Panc1 (cell line): Measurements from ENCODE around the gene ASB5. TPM values are rescaled to one million over a fixed set of nuclear protein-coding genes. Genes with fewer than 3 reads are reported as not detected.

ENCODE experiments used
- ATAC-seq: fragments of 200-7000 bp; cut with Tn5 transposase; 2 replicates; pipeline ENCODE4 v1.9.1; 2020; ENCODE audit warnings: mild to moderate bottlenecking, moderate library complexity
- BruUV-seq: library from RNA; stranded (reverse); fragments of 400-500 nt; replicated peaks from 2 replicates; lab custom pipeline; 2021; lab: Mats Ljungman, UMichigan
- CTCF ChIA-PET: fragments of 300-600 bp; sonication (Branson Sonifier 250); formaldehyde crosslinking; loops from one replicate; lab custom pipeline; 2022; ENCODE audit warnings: antibody characterized with exemption; lab: Charles Lee
- POLR2A ChIA-PET: fragments of 300-600 bp; sonication (Branson Sonifier 250); formaldehyde crosslinking; loops from one replicate; lab custom pipeline; 2022; ENCODE audit warnings: antibody characterized with exemption; lab: Charles Lee
- DNase-seq: peaks from one replicate; pipeline ENCODE4 v3.0.0-alpha.2; 2010; ENCODE audit warnings: low read depth, low spot score
- H3K27ac ChIP-seq: 2 replicates; pipeline ENCODE4 v1.5.1; 2011; ENCODE audit warnings: mild to moderate bottlenecking, low read length, inconsistent platforms
- H3K27me3 ChIP-seq: fragments of 200-500 bp; sonication (Bioruptor generic); 2 replicates; pipeline ENCODE4 v1.6.0; 2014; ENCODE audit warnings: low read length, inconsistent platforms; ENCODE audit not compliant: control insufficient read depth, insufficient read depth
- H3K36me3 ChIP-seq: fragments of 200-500 bp; sonication (Bioruptor generic); 2 replicates; pipeline ENCODE4 v1.5.1; 2014; ENCODE audit warnings: inconsistent platforms, mild to moderate bottlenecking, low read length, moderate library complexity; ENCODE audit not compliant: control insufficient read depth, insufficient read depth
- H3K4me1 ChIP-seq: 2 replicates; pipeline ENCODE4 v1.5.1; 2011; ENCODE audit warnings: inconsistent platforms, mild to moderate bottlenecking, low read length, moderate library complexity; ENCODE audit not compliant: control insufficient read depth, insufficient read depth
- H3K4me3 ChIP-seq, 2 experiments: 2 replicates each; pipeline ENCODE4 v1.5.1; 2011 to 2012; ENCODE audit warnings: low read depth in 2 of 2, low read length in 2 of 2, mild to moderate bottlenecking in 2 of 2, inconsistent platforms in 1 of 2, moderate library complexity in 1 of 2
- H3K9me3 ChIP-seq: fragments of 200-500 bp; sonication (Bioruptor generic); 2 replicates; pipeline ENCODE4 v1.5.1; 2014; ENCODE audit warnings: low read depth, mild to moderate bottlenecking, inconsistent platforms, low read length, moderate library complexity; ENCODE audit not compliant: control insufficient read depth, insufficient read depth
- CTCF ChIP-seq: fragments of 450-650 bp; IDR thresholded peaks from 2 replicates; pipeline ENCODE4 v1.5.1; 2017; ENCODE audit warnings: mild to moderate bottlenecking
- POLR2AphosphoS5 ChIP-seq: IDR thresholded peaks from 2 replicates; pipeline ENCODE4 v1.6.1; 2012; ENCODE audit warnings: mild to moderate bottlenecking, low read depth, low read length, moderate library complexity
- REST ChIP-seq, 2 experiments: IDR thresholded peaks; 2 replicates each; pipeline ENCODE4 v1.6.1; 2011 to 2012; ENCODE audit warnings: low read depth in 2 of 2, control low read depth in 1 of 2, low read length in 1 of 2, mild to moderate bottlenecking in 1 of 2, moderate library complexity in 1 of 2; ENCODE audit not compliant: insufficient read depth in 1 of 2
- SIN3A ChIP-seq: IDR thresholded peaks from 2 replicates; pipeline ENCODE4 v1.6.1; 2012; ENCODE audit warnings: low read depth, mild to moderate bottlenecking, low read length, moderate library complexity, borderline replicate concordance; ENCODE audit not compliant: insufficient read depth
- TCF7L2 ChIP-seq: IDR thresholded peaks from 2 replicates; pipeline ENCODE4 v1.6.1; 2011; ENCODE audit warnings: mild to moderate bottlenecking, low read depth, low read length, inconsistent platforms
- in situ Hi-C: cut with HindIII; loops from 2 replicates; pipeline ENCODE4 v1.10.0; 2016; ENCODE audit warnings: low sequenced_read_pairs, low pct_unique_long_range_greater_than_20kb
- intact Hi-C: fragments of 100-400 bp; cut with micrococcal nuclease; formaldehyde crosslinking; loops from one replicate; pipeline ENCODE4 v1.10.0; 2022; ENCODE audit not compliant: unreplicated experiment
- total RNA-seq: library from RNA; stranded (reverse); gene quantifications from one replicate; pipeline ENCODE4 v1.2.1, GENCODE V29; 2021; ENCODE audit not compliant: unreplicated experiment

Gene ASB5
- total RNA-seq, 1 experiment from 2014 or later, result not detected

- ChIA-PET POLR2A (no interaction called here), CTCF (no interaction called here)
- Histone ChIP-seq H3K4me1 (no peaks in the 10 kb centered on the region), H3K4me3 (no peak overlapping the region), H3K27ac (no peak overlapping the region), H3K36me3 (no peaks in the 10 kb centered on the region), H3K9me3 (no peaks in the 10 kb centered on the region), H3K27me3 (no peaks in the 10 kb centered on the region)
- ATAC-seq (no peak), DNase-seq (no peak)
- TF ChIP-seq SIN3A, result no peak
- TF ChIP-seq REST (IDR thresholded peaks at IDR 0.05; ENCODE audit: insufficient read depth in 1 of 2, low read depth in 2 of 2, low read length in 1 of 2), result no peak
- no peak for TF ChIP-seq CTCF
- TF ChIP-seq TCF7L2, result no peak
- TF ChIP-seq POLR2AphosphoS5, result no peak
- BruUV-seq, result no TSS peak
- in situ Hi-C loops (no loop called here), intact Hi-C loops (no loop called here)
Measured at GRCh38 chr4:176291748-176292147, 22.7 kb upstream of the ASB5 start.

GRCh38 chr4:176290520-176290919, 21.5 kb upstream of the ASB5 start:
- Histone ChIP-seq H3K9me3 (no peaks in the 10 kb centered on the region), H3K4me1 (no peaks in the 10 kb centered on the region), H3K4me3 (no peak overlapping the region), H3K27me3 (no peaks in the 10 kb centered on the region), H3K27ac (no peak overlapping the region), H3K36me3 (no peaks in the 10 kb centered on the region)
- DNase-seq (no peak), ATAC-seq (no peak)
- intact Hi-C loops (no loop called here), in situ Hi-C loops (no loop called here)
- TF ChIP-seq TCF7L2, result no peak
- BruUV-seq, result no TSS peak
- ChIA-PET POLR2A (no interaction called here), CTCF (no interaction called here)

GRCh38 chr4:176289561-176289960, 20.5 kb upstream of the ASB5 start:
- in situ Hi-C loops (no loop called here), intact Hi-C loops (no loop called here)
- H3K27ac ChIP-seq, result no peak overlapping the region
- ChIA-PET CTCF (no interaction called here), POLR2A (no interaction called here)
- DNase-seq (no peak), ATAC-seq (no peak)
- H3K9me3 ChIP-seq, result no peaks in the 10 kb centered on the region
- TF ChIP-seq CTCF, result no peak
- no peak for TF ChIP-seq TCF7L2
- no peak for TF ChIP-seq SIN3A
- TF ChIP-seq REST (IDR thresholded peaks at IDR 0.05; ENCODE audit: insufficient read depth in 1 of 2, low read depth in 2 of 2, low read length in 1 of 2), result no peak
- no peak for TF ChIP-seq POLR2AphosphoS5
- no peaks in the 10 kb centered on the region for H3K36me3 ChIP-seq
- H3K4me1 ChIP-seq, result no peaks in the 10 kb centered on the region
- H3K4me3 ChIP-seq, result no peak overlapping the region
- no TSS peak for BruUV-seq
- no peaks in the 10 kb centered on the region for H3K27me3 ChIP-seq
